GM21576 (cell line): ENCODE measurements around the gene MNT.

ENCODE experiments used
- ATAC-seq: cut with Tn5 transposase; IDR thresholded peaks from one replicate; pipeline ENCODE4 v1.9.1; 2021; ENCODE audit warnings: mild to moderate bottlenecking, moderate library complexity; ENCODE audit not compliant: unreplicated experiment

Gene MNT

GRCh38 chr17:2364763-2365116, 36.1 kb downstream of the MNT start:
- ATAC-seq, result no peak

DNA sequence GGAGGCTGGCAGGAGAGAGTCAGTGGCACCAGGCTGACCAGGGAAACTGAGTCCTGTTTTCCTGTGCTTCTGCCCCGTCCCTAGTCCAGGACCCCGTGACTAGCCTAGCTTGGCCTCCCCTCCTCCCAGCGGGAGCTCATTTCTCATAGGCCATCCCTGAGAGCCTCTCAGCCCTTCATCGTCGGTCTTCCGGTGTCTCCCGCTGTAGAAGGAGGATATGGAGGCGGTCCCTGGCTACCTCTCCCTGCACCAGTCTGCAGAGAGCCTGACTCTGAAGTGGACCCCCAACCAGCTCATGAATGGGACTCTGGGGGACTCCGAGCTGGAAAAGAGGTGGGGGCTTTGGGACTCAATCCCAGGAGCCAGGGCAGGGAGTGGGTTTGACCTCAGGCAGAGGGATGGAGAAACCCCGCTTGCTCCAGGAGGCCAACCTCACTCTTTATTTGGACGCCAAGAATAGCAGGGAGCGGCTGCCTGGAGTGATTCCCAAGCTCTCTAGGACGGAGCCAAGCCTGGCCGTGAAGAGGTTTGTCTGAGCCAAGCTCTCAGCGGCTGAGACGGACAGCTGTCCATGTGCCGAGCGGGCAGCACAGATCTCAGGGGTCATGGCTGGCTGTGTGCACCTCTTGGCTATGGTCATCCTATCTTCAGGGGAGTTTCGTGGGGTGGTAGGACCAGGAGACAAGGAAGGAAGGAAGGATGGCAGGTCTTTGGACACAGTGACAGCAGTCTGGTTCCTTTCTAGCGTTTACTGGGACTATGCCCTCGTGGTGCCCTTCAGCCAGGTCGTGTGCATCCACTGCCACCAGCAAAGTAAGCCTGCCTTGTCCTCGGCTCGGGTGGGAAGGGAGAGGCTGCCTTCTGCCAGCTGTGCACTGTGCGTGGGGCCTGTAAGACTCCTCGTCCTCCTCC, 36.8 kb downstream of the MNT start:
- no peak for ATAC-seq

GRCh38 chr17:2363318-2363717, 37.5 kb downstream of the MNT start:
- ATAC-seq, result no peak

DNA sequence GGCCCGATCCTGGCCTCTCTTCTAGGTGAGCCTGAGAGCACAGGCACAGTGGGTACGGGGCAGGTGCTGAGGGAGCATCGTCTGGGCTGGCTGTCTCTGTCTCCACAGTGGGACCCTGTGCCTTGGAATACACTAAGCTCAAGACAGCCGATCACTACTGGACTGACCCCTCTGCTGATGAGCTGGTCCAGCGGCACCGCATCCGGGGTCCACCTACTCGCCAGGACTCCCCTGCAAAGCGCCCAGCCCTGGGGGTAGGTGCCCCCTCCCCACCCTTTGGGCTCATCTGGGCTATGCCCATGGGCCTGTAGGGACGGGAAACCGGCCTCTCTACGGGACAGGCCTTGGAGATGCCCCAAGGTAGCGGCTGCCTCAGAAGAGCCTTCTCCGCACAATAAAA, 38.0 kb downstream of the MNT start:
- ATAC-seq, result no peak

- no peak for ATAC-seq
Observed at GRCh38 chr17:2362416-2362815, 38.4 kb downstream of the MNT start.

- ATAC-seq, result no peak
Observed at GRCh38 chr17:2362016-2362415, 38.8 kb downstream of the MNT start.

GRCh38 chr17:2361010-2361760, 39.7 kb downstream of the MNT start:
- no peak for ATAC-seq

DNA sequence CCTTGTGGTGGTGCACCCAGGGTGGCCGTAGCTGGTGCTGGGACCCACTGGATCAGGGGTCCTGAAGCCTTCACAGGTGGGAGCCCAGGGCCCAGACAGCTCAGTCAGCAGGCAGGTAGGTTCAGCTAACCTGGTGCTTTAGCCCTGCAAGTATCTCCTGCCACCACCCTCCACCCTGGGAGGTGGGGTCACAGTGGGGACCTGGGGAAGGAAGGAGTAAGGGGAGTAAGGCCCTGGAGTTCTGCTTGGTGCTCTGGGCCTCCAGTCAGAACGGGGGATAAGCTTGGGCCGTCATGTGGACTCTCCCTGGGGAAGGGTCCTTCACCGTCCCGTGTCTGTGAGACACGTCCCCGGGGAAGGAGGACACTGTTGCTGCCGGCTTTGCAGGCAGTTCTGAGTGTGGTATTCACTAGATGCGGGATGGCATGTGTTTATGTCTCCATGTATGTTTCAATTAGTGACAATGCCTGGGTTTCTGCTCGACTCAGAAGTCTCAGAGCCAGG, 42.9 kb downstream of the MNT start:
- ATAC-seq, result no peak

DNA sequence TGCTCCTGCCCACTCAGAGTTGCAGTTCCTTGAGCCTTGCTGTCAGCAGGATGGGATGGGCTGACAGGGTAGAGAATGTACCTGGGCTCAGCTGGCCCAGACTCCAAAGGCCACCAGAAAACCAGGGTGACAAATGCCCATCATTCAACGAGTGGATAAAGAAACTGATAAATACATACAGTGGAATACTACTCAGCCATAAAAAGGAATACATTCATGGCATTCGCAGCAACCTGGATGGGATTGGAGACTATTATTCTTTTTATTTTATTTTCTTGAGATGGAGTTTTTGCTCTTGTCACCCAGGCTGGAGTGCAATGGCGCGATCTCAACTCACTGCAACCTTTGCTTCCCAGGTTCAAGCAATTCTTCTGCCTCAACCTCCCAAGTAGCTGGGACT, 43.6 kb downstream of the MNT start:
- ATAC-seq, result no peak

DNA sequence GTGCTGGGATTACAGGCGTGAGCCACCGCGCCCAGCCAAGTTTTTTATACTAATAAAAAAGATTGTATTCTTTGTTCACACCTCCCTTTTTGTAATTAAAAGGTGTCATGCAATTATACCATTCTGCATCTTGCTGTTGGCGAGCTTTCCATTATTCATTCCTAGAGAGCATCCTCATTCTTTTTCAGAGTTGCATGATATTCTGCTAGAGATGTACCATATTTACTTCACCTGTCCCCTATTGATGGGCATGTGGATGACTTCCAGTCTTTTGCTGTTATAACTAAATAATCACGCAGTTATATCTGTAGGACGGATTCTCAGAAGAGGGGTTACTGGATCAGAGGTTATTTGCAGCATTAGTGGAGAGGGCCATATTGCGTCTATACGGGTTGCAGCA, 46.5 kb downstream of the MNT start:
- ATAC-seq, result no peak

DNA sequence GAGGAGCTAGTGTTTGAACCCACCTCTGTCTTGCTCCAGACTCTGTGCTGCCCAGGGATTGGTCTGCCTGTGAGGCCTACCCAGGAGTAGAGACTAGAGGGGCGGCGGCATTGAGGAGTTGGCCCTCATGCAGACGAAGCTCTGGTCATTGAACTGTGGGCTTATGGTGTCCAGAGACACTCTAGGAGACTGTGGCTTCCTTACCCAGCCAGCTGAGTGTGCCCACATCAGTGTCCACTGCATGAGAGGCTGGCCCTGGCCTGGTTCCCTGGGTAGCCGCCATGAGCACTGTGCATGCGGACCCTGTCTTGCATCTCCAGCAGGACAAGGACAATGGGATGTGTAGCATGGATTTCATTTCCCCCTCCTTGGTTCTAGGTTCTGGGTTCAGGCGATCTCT, 49.6 kb downstream of the MNT start:
- no peak for ATAC-seq

- no peak for ATAC-seq
Observed at GRCh38 chr17:2347805-2348685, 52.8 kb downstream of the MNT start.

GRCh38 chr17:2346475-2346874, 54.4 kb downstream of the MNT start:
- no peak for ATAC-seq

DNA sequence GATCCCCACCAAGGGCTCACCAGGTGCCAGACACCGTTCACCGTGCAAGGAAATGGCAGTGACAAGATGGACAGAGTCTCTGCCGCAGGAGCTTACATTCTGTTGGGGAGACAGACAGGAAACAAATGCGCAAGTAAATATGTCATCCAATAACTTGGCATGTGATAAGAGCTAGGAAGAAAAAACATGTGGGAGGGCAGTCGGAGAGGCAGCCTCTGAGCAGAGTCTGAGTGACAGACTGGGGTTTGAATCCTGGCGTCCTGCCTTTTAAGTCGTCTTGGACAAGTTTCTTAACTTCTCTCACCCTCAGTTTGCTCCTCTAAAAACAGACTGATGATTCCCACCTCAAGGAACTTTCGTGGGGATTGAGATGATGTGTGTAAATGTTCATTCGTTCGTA, 56.3 kb downstream of the MNT start:
- ATAC-seq, result no peak

DNA sequence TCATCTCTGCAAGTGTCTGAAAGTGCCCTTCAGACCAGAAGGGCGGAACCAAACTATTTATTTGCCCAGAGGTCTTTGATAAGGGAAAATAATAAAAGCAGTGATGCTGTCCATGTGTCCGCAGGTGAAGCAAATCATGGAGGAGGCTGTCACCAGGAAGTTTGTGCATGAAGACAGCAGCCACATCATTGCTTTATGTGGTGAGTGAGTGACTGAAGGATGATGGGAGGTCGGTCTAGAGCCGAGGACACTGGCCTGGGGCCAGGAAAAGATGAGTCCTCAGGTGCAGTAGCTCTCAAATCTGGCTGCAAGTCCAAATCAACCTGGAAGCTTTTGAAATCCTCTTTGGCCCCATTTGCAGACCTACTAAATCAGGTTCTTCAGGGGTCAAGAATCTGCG, 57.4 kb downstream of the MNT start:
- ATAC-seq, result no peak

DNA sequence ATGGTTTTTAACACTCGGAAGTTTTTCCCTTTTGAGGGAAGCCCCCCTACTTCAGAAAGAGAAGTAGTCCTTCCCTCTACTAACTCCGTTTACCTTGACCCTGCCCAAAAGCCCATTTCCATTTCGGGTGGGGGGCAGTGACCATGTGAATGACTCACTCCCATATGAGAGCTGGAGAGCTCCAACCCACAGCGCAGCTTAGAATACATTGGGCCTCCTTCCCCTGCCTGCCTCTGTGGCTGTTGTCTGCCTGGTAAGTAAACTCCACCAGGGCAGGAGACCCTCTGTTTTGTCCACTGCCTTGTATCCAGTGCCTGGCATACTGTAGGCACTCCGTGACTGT, 62.6 kb downstream of the MNT start:
- no peak for ATAC-seq

- peak; percentile 10 for ATAC-seq
Observed at GRCh38 chr17:2337544-2338314, 63.1 kb downstream of the MNT start.

DNA sequence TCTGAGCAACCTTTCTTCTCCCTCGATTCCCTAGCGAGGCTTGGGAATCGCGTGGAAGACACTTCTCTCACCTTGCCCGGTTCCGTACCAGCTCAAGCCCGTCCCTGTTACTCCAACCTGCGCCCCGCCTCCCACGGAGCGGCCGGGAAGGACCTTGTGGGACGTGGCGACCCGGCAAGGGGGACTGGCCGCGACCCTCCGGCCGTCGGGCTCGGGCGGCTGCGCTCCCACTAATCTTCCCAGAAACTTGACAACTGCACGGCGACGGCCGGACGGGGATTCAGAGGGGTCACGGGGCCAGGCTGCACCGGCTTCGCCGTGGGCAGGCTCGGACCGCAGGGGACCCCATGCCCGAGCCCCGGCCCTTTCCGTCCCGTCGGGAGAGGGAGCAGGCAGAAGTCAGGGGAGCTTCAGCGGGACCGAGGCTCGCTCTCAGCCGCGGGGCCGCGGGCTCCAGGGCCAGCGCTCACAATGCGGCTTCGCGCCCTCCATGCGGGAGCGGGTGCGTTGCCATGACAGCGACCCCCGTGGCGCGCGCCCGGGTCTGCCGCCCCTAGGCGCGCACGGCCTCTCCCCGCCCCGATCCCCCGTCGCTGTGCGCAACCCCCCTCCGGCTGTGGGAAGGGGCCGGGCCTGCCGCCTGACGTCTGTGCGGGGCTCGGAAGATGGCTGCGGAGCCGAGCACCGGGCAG, 63.9 kb downstream of the MNT start, which contains the start of gene SGSM2:
Gene SGSM2, plus strand, starts transcription at position 650 of the 692 bp plus-strand sequence. CDS start 188 bp downstream, outside the sequence.
- peak; percentile 23 for ATAC-seq

- ATAC-seq, result peak; percentile 80
Observed at GRCh38 chr17:2336215-2336851, 64.5 kb downstream of the MNT start, which contains the start of gene TSR1. TSR1 (minus strand) TSS chr17:2336457; CDS start chr17:2336427, 30 bp downstream.
